Measurements from ENCODE around the gene ARRB2.

Gene ARRB2

DNA sequence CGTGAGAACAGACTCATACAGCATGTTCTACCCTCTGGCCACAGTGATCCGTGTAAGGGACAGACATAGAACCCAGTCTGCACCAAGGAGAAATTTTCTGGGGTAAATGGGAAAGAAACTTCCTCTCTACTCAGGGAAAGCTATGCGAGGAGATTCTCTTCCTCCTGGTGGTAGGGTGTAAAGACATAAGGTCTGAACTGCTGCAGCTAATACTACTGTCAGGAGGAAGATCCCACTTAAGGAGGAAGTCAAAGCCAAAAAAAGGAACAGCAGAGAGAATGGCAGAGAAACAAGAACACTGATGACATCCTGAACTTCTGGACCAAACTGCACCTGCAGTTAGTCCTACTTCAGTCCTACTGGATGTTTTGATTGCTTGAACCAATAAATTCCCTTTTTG lies 54.2 kb downstream of the ARRB2 start:
- Histone ChIP-seq H3K4me3 (ENCODE audit: low read length) (no peak overlapping the region), H2AFZ (ENCODE audit: low read depth, low read length) (no peak overlapping the region), H3K4me1 (ENCODE audit: insufficient read depth, low read length) (no peaks in the 10 kb centered on the region), H3K27me3 (ENCODE audit: insufficient read depth, low read length) (peaks cover 5% of the 10 kb centered on the region), H3K36me3 (ENCODE audit: insufficient read depth, low read length) (no peaks in the 10 kb centered on the region), H3K9me3 (ENCODE audit: low read length) (no peaks in the 10 kb centered on the region)

DNA sequence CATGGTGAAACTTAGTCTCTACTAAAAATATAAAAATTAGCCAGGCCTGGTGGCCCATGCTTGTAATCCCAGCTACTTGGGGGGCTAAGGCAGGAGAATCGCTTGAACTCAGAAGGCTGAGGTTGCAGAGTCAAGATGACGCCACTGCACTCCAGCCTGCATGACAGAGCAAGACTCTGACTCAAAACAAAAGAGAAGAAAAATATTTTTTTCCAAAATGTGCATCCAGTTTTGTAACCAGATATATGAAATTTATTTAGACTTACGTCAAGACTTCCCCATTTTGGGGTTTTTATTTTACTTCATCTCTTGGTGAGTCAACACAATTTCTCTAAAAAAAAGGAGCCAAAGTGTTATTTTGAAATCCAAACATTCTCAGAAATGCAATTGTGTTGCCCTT lies 55.8 kb downstream of the ARRB2 start:
- no peaks in the 10 kb centered on the region for H3K4me1 ChIP-seq (ENCODE audit: insufficient read depth, low read length)
- H3K9me3 ChIP-seq (ENCODE audit: low read length): no peaks in the 10 kb centered on the region
- no peak overlapping the region for H3K4me3 ChIP-seq (ENCODE audit: low read length)
- H2AFZ ChIP-seq (ENCODE audit: low read depth, low read length): no peak overlapping the region
- peaks cover 5% of the 10 kb centered on the region for H3K27me3 ChIP-seq (ENCODE audit: insufficient read depth, low read length)
- no peaks in the 10 kb centered on the region for H3K36me3 ChIP-seq (ENCODE audit: insufficient read depth, low read length)

DNA sequence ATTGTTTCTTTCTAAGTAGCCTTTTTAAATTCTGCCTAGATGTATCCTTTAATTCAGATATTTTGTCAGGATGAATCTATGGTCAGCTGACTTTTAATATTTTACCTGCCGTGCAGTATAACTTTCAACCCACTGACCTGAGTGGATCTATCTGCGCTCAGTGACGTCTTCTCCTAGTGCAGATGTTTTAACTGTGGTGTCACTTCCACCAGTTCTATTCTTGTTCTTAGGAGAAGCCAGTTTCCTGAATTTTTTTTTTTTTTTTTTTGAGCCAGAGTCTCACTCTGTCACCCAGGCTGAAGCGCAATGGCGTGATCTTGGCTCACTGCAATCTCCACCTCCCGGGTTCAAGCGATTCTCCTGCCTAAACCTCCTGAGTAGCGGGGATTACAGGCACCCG lies 56.3 kb downstream of the ARRB2 start:
- no peaks in the 10 kb centered on the region for H3K36me3 ChIP-seq (ENCODE audit: insufficient read depth, low read length)
- peaks cover 5% of the 10 kb centered on the region for H3K27me3 ChIP-seq (ENCODE audit: insufficient read depth, low read length)
- H3K4me1 ChIP-seq (ENCODE audit: insufficient read depth, low read length): no peaks in the 10 kb centered on the region
- no peak overlapping the region for H3K4me3 ChIP-seq (ENCODE audit: low read length)
- H3K9me3 ChIP-seq (ENCODE audit: low read length): no peaks in the 10 kb centered on the region
- no peak overlapping the region for H2AFZ ChIP-seq (ENCODE audit: low read depth, low read length)

DNA sequence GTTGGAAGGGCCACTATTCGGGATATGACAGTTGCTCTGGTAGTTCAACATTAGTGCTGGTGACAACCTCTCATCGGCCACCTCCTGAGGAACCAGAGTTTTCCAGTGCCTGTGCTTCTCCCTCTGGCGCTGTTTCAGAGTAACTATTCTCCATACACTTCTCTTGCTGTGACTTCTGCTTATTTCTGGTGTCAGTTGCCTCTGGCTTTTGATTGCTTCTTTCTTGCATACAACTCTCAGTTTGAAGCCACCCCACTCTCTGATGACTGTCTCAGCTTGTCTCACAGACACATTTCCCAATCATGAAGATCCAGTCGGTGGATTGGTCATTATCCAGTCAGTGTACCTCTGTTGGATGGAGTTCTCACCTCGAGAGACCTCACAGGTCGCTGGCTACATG lies 57.9 kb downstream of the ARRB2 start:
- Histone ChIP-seq H3K9me3 (ENCODE audit: low read length) (no peaks in the 10 kb centered on the region), H3K4me3 (ENCODE audit: low read length) (no peak overlapping the region), H3K4me1 (ENCODE audit: insufficient read depth, low read length) (no peaks in the 10 kb centered on the region), H3K27me3 (ENCODE audit: insufficient read depth, low read length) (peaks cover 6% of the 10 kb centered on the region), H3K36me3 (ENCODE audit: insufficient read depth, low read length) (no peaks in the 10 kb centered on the region), H2AFZ (ENCODE audit: low read depth, low read length) (no peak overlapping the region)

DNA sequence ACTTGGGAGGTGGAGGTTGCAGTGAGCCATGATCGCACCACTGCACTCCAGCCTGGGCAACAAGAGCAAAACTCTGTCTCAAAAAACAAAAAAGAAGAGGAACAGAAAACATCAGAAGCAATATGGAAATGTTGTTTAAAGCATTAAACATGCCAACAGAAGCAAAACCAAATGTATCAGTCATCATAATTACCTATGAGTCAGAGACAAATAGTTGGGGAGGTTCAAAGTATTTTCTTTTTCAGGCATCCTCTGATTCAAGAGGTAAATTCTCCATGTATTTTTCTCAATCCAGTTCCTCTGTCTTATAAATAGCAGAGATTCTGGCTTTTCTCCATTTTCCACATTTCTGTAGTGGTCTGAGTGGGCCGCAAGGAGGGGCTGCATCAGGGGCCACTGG lies 59.2 kb downstream of the ARRB2 start:
- Histone ChIP-seq H3K9me3 (ENCODE audit: low read length) (no peaks in the 10 kb centered on the region), H3K4me1 (ENCODE audit: insufficient read depth, low read length) (no peaks in the 10 kb centered on the region), H2AFZ (ENCODE audit: low read depth, low read length) (no peak overlapping the region), H3K36me3 (ENCODE audit: insufficient read depth, low read length) (no peaks in the 10 kb centered on the region), H3K4me3 (ENCODE audit: low read length) (no peak overlapping the region), H3K27me3 (ENCODE audit: insufficient read depth, low read length) (peaks cover 6% of the 10 kb centered on the region)

Data from neuron (in vitro differentiated cells).